ENCODE measurements around the gene TSEN54. TPM values are rescaled to one million over a fixed set of nuclear protein-coding genes. Genes with fewer than 3 reads are reported as not detected.
"Not testable (repeated sequence)": the region's sequence is repeated elsewhere in the genome, so short reads cannot be mapped to it uniquely, and the experiment has no call there.

TSEN54 gene
- 11.9 and 16.0 TPM in 2 replicates for total RNA-seq

DNA sequence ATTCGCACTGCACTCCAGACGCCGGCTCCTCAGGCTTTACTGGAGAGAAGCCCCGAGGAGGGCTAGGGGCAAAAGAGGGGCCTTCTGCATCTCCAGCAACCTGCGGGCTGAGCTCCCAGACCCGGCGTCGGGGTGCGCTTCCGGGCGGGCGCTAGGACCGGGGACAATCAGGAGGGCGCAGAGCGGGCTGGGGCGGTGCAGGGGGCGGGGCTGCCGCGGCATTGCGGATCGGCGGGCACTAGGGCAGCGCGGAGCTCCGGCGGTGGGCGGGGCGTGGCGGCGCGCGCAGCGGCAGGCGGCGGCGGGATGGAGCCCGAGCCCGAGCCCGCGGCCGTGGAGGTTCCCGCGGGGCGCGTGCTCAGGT, at the start of gene TSEN54:
TSEN54 (plus strand) TSS at position 274 of the 364 bp plus-strand sequence; CDS start at position 307, 33 bp downstream.
- no peak for DNase-seq (ENCODE audit: extremely low read depth, low read depth, low spot score)

GRCh38 chr17:75468291-75468754, 48.0 kb upstream of the TSEN54 start:
- DNase-seq (ENCODE audit: extremely low read depth, low read depth, low spot score): no peak

- DNase-seq (ENCODE audit: extremely low read depth, low read depth, low spot score): no peak
Measured at GRCh38 chr17:75468779-75469373, 47.5 kb upstream of the TSEN54 start.

GRCh38 chr17:75471207-75471606, 45.1 kb upstream of the TSEN54 start:
- DNase-seq (ENCODE audit: extremely low read depth, low read depth, low spot score): no peak

DNA sequence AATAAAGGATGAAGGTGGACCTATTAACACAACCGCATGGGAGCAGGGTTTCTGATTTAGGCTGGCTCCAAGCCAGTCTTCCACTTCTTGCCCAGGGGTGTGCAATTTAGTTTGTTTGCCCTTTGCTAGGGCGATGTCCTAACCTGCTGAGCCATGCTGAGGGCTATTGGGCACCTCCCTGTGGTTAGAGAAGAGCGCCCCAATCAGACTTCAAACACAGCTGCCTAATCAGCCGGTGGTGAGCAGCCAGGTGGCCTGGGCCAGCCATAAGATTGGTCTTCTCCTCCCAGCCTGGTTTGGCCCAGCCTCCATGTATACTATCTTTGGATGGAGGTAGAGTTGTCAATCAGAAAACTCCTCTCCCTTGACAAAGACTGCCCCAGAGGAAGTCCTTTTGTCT, 44.2 kb upstream of the TSEN54 start:
- DNase-seq (ENCODE audit: extremely low read depth, low read depth, low spot score): no peak

GRCh38 chr17:75473246-75473645, 43.1 kb upstream of the TSEN54 start:
- no peak for DNase-seq (ENCODE audit: extremely low read depth, low read depth, low spot score)

DNA sequence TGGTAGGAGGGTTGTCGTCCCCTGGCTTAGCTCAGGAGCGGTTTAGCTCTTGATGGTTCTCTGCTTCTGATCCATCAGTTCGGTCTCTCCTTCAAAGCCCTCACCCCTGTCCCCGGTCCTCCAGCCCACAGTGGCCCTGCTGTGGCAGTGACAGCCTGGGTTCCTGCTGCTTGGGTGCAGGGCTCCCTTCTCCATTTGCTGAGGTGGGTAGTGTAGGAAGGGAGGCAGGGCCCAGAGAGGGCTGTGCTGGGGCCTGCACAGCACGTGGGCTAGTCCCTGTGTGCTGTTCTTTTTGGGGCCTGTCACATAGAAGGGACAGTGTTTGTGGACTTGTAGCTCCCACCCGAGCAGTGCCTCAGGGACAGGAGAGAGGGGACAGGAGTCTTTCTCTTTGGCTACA, 41.6 kb upstream of the TSEN54 start:
- no peak for DNase-seq (ENCODE audit: extremely low read depth, low read depth, low spot score)

DNA sequence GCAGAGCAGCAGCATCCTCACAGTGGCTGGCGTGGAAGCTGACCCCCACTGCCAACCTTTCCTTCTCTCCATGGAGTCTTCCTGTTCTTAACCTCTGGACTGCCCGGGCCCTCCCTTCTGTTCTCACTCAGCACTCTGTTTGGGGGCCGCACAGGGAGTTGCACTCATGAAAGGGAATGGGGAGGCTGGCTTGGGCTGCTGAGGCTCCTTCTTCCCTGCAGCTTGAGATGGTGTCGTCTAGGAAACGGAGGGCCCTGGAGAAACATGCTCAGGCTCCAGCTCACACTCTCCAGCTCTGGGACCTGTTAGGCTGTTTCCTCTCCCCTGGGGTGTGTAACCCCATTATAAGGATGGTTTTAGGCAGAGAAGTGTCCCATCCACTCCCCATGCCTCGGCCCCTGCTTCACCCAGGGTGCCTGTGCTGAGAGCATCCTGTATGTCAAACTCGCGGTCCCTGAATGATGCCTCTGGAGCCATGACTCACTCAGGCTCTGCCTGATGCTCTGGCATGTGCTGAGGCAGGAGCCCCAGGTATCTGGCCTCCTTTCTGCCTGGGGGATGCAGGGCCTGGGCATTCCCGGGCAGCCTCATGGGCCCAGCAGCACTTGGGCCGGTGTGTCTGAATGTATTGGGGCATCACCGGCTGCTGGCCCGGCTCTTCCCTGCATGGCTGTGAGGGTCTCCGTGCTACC, 41.0 kb upstream of the TSEN54 start:
- DNase-seq (ENCODE audit: extremely low read depth, low read depth, low spot score): no peak

DNA sequence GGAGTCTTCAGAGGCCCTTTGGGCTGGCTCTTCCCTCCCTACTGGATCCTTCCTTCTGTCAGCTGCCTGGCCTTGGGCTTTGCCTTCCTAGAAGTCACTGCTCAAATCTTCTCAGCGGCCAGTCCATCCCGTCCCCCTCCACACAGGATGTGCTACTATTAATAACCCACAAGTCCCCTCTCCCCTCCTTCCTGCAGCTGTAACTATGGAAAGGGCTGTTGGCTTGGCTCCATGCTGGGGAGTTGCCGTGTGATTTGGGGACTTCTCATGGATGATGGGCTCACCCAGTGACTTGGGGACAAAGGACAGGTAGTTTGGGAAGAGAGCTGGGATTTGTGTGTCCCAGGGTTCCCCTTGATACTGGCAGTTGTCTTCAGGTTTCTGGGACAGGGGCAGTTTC, 40.5 kb upstream of the TSEN54 start:
- DNase-seq (ENCODE audit: extremely low read depth, low read depth, low spot score): no peak

DNA sequence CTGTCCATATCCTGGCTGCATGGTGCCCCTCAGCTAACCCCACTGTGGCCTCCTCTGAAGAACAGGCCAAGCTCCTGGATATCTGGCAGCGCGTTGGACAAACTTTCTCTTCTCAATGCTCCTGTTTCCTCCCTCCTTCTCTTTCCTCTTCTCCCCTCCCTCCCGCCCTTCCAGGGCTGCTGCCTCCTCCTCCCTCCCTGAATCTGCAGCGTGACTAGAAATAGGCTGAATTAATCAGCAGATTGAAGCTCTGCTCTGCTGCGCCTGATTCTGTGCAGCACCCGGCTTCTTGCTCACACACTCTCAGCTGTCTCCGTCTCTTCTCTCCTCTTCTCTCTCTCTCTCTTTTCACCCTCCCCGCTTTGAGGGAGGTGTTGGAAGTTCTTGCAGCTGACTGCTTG, 40.1 kb upstream of the TSEN54 start:
- no peak for DNase-seq (ENCODE audit: extremely low read depth, low read depth, low spot score)

DNA sequence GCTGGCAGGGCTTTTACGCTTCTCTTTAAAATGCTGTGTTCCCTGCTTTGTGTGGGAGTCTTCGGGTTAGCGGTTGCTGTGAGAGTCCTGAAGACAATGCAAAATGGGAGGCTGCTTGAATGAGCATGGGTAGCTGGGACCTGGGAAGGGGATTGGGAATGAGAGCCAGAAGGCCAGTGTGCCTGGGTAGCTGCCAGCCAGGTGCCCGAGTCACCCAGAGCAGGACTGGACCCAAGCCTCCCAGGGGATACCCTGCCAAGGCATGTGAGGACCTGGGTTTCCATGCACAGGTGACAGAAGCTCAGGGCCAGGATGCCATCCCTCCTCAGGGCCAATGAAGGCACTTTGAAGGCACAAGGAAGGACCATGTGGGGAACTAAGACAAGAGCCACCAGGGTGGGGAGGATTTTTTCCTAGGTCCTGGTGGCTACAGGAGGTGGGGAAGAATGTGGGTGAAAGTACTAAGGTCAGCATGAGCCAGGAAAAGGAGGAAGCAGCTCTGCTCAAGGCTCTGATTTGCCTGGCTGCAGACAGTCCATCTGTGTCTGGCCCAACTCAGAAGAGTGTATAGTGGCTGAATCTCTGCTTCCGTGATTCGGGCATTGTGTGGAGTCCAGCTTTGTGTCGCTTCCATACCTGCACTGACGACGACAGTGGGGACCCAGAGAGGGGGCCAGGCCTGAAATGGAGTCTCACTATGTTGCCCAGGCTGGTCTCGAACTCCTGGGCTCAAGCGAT, 39.4 kb upstream of the TSEN54 start:
- no peak for DNase-seq (ENCODE audit: extremely low read depth, low read depth, low spot score)

- DNase-seq (ENCODE audit: extremely low read depth, low read depth, low spot score): not testable (repeated sequence)
Measured at GRCh38 chr17:75477490-75477862, 38.9 kb upstream of the TSEN54 start.

- no peak for DNase-seq (ENCODE audit: extremely low read depth, low read depth, low spot score)
Measured at GRCh38 chr17:75478508-75478907, 37.8 kb upstream of the TSEN54 start.

GRCh38 chr17:75480281-75480680, 36.0 kb upstream of the TSEN54 start:
- DNase-seq (ENCODE audit: extremely low read depth, low read depth, low spot score): no peak

DNA sequence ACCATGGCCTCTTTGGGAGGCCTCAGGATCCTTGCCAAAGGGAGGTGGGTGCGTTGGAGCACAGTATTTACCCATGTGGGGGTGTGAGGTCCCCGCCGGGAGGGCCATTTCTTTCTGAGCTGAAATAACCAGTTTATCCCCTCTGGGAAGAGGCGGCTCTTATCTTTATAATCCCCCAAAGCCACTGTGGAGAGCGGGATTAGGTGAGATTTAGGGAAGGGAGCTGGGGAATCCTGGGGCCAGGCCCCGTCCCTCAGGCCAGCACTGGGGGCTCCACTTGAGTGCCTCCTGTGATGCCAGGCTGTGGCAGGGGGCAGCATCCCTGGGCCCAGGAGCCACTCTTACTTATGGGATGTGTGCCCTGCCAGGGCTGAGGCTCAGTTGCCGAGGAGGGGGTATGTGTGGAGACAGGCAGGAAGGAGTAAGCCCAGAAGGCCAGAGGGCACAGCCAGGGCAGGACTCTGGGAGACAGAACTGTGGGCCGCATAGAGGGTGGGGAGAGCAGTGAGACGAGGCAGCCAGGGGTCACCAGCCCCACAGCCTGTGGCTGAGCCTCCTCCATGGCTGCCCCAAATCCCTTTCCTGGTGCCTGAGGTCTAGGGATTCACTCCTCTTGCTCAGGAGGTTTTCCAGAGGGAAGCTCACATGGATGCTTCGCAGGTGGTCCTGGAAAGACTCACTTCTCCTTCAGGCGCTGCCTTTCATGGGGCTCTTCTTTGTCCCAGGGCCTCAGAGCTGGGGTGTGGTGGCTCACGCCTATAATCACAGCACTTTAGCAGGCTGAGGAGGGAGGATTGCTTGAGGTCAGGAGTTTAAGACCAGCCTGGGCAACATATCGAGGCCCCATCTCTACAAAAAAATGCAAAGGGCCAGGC, 34.9 kb upstream of the TSEN54 start:
- no peak for DNase-seq (ENCODE audit: extremely low read depth, low read depth, low spot score)

DNA sequence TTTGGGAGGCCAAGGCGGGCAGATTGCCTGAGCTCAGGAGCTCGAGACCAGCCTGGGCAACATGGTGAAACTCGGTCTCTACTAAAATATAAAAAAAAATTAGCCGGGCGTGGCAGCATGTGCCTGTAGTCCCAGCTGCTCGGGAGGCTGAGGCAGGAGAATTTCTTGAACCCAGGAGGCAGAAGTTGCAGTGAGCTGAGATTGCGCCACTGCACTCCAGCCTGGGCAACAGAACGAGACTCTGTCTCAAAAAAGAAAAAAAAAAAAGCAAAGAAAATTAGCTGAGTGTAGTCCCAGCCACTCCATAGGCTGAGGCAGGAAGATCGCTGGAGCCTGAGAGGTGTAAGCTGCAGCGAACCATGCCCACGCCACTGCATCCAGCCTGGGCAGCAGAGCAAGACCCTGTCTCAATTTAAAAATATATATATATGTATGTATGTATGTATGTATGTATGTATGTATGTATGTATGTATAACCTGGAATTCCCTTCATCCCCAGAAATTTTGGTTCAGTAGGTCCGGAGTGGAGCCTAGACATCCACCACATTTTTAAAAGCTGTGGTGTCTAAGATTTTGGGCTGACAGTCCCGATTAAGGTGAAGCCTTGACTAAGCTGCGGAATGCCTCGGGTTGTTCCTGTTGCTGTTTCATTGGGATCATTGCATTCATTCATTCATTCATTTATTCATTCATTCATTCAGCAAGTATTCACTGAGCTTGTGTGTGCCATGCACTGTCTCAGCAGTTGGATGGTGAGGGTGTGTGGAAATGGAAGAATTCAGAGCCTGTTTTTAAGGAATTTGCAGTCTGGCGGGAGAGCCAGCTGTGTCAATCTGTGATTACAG, 34.0 kb upstream of the TSEN54 start:
- DNase-seq (ENCODE audit: extremely low read depth, low read depth, low spot score): no peak

GRCh38 chr17:75485688-75486087, 30.6 kb upstream of the TSEN54 start:
- DNase-seq (ENCODE audit: extremely low read depth, low read depth, low spot score): no peak

DNA sequence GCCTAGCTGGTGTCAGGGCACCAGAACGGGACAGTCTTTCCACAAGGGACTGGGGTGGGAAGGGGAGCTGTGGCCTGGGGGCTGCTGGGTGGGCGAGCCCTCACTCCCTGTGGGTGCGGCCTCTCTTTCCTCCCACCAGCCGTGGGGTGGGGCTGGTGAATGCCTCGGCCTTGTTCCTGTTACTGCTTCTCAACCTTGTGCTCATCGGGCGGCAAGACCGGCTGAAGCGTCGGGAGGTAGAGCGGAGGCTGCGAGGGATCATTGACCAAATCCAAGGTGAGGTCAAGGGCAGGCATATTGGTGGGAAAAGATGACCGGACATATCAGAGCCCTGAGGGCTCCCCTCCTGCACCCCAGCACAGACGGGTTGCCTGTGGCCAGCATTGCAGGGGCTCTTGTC, 30.2 kb upstream of the TSEN54 start:
- DNase-seq (ENCODE audit: extremely low read depth, low read depth, low spot score): no peak

DNA sequence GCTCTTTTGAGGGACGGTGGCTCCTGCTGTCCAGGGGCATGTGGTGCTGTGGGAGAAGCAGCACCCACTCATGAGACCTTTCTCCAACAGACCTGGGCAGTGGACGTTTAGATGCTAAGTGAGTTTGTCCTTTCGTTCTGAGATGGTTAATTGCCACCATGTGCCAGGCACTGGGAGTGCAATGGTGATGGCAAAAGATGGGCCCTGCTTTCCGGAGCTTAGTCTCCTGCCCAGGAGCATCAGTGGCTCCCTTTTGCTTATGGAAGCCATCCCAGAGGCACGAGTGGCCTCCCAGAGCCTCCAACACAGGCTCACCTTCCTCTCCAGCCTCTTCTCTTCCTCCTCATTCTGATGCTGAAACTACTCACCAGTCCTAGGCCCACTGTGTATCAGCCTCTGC, 29.4 kb upstream of the TSEN54 start:
- no peak for DNase-seq (ENCODE audit: extremely low read depth, low read depth, low spot score)
